ENCODE data around the gene LILRA1.
"Not testable (repeated sequence)": the region's sequence is repeated elsewhere in the genome, so short reads cannot be mapped to it uniquely, and the experiment has no call there.

- TF ChIP-seq, protein P1, sequence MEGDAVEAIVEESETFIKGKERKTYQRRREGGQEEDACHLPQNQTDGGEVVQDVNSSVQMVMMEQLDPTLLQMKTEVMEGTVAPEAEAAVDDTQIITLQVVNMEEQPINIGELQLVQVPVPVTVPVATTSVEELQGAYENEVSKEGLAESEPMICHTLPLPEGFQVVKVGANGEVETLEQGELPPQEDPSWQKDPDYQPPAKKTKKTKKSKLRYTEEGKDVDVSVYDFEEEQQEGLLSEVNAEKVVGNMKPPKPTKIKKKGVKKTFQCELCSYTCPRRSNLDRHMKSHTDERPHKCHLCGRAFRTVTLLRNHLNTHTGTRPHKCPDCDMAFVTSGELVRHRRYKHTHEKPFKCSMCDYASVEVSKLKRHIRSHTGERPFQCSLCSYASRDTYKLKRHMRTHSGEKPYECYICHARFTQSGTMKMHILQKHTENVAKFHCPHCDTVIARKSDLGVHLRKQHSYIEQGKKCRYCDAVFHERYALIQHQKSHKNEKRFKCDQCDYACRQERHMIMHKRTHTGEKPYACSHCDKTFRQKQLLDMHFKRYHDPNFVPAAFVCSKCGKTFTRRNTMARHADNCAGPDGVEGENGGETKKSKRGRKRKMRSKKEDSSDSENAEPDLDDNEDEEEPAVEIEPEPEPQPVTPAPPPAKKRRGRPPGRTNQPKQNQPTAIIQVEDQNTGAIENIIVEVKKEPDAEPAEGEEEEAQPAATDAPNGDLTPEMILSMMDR (IDR thresholded peaks at IDR 0.05) = not testable (repeated sequence)
- not testable (repeated sequence) for TF ChIP-seq POLR2A (IDR thresholded peaks at IDR 0.05)
These were observed 50.2 kb downstream of the LILRA1 start for GRCh38 chr19:54643583-54643982.
